Keratinocyte (primary cell): ENCODE results near the gene JDP2. TPM values are rescaled to one million over a fixed set of nuclear protein-coding genes. Genes with fewer than 3 reads are reported as not detected.

Experiments used
- DNase-seq: peaks from one replicate; pipeline ENCODE4 v3.0.0-alpha.2; 2011; ENCODE audit warnings: low read depth, missing footprints, low spot score
- FAIRE-seq: peaks from 2 replicates; lab custom pipeline; 2011; peaks lifted over from hg19 to GRCh38; lab: Jason Lieb, UNC
- H2AFZ ChIP-seq: 2 replicates; pipeline ENCODE4 v1.6.0; 2012; ENCODE audit warnings: low read length, control low read depth, inconsistent platforms; ENCODE audit not compliant: control insufficient read depth
- H3K27ac ChIP-seq: 2 replicates; pipeline ENCODE4 v1.5.1; 2011; ENCODE audit warnings: low read length; ENCODE audit not compliant: control insufficient read depth, insufficient read depth
- H3K27me3 ChIP-seq: 3 replicates; pipeline ENCODE4 v1.6.0; 2011; ENCODE audit warnings: low read length; ENCODE audit not compliant: control insufficient read depth, insufficient read depth; ENCODE audit errors: extremely low read depth
- H3K36me3 ChIP-seq, 2 experiments: 2 replicates in 1 of 2; 3 replicates in 1 of 2; pipeline ENCODE4 v1.5.1; 2011; ENCODE audit warnings: low read length in 2 of 2, mild to moderate bottlenecking in 1 of 2; ENCODE audit not compliant: control insufficient read depth in 2 of 2, insufficient read depth in 2 of 2; ENCODE audit errors: extremely low read depth in 1 of 2
- H3K4me1 ChIP-seq: 3 replicates; pipeline ENCODE4 v1.5.1; 2011; ENCODE audit warnings: low read length; ENCODE audit not compliant: control insufficient read depth, insufficient read depth; ENCODE audit errors: extremely low read depth
- H3K4me2 ChIP-seq: 3 replicates; pipeline ENCODE4 v1.6.0; 2011; ENCODE audit warnings: low read depth, low read length; ENCODE audit not compliant: control insufficient read depth, insufficient read depth; ENCODE audit errors: extremely low read depth
- H3K4me3 ChIP-seq, 3 experiments: fragments of 200-600 bp in 1 of 3; sonication (generic) in 1 of 3; 2 replicates in 2 of 3; 3 replicates in 1 of 3; pipeline ENCODE4 v1.5.1; 2011 to 2016; ENCODE audit warnings: low read length in 3 of 3, mild to moderate bottlenecking in 3 of 3, control low read depth in 2 of 3, inconsistent platforms in 1 of 3, low read depth in 1 of 3, mixed read lengths in 1 of 3, mixed run types in 1 of 3, moderate library complexity in 1 of 3; ENCODE audit not compliant: control insufficient read depth in 2 of 3, insufficient read depth in 2 of 3; ENCODE audit errors: extremely low read depth in 1 of 3
- H3K79me2 ChIP-seq: 2 replicates; pipeline ENCODE4 v1.6.0; 2012; ENCODE audit warnings: low read length; ENCODE audit not compliant: control insufficient read depth, insufficient read depth
- H3K9ac ChIP-seq: 3 replicates; pipeline ENCODE4 v1.6.0; 2011; ENCODE audit warnings: low read length; ENCODE audit not compliant: control insufficient read depth, insufficient read depth; ENCODE audit errors: extremely low read depth
- H3K9me1 ChIP-seq: 3 replicates; pipeline ENCODE4 v1.6.0; 2011; ENCODE audit warnings: low read length; ENCODE audit not compliant: control insufficient read depth, insufficient read depth; ENCODE audit errors: extremely low read depth
- H3K9me3 ChIP-seq: 2 replicates; pipeline ENCODE4 v1.5.1; 2012; ENCODE audit warnings: low read depth, low read length; ENCODE audit not compliant: control insufficient read depth
- H4K20me1 ChIP-seq: 3 replicates; pipeline ENCODE4 v1.6.0; 2011; ENCODE audit warnings: low read length; ENCODE audit not compliant: control insufficient read depth, insufficient read depth; ENCODE audit errors: extremely low read depth
- CTCF ChIP-seq, 3 experiments: IDR thresholded peaks in 1 of 3; conservative IDR thresholded peaks in 1 of 3; optimal IDR thresholded peaks in 1 of 3; 2 replicates in 2 of 3; 3 replicates in 1 of 3; pipeline versions ENCODE3 to v1.5.1; 2011; ENCODE audit warnings: low read length in 3 of 3, mild to moderate bottlenecking in 3 of 3, moderate library complexity in 2 of 3, control low read depth in 1 of 3, inconsistent platforms in 1 of 3; ENCODE audit not compliant: insufficient read depth in 2 of 3; ENCODE audit errors: extremely low read depth in 1 of 3
- EZH2 ChIP-seq: IDR thresholded peaks from one replicate; pipeline ENCODE4 v1.6.1; 2012; ENCODE audit warnings: inconsistent platforms, mild to moderate bottlenecking, low read length, moderate library complexity
- dilution Hi-C: fragments of 300-500 bp; cut with MboI; formaldehyde crosslinking; loops from one replicate; pipeline ENCODE4 v1.7.0; 2020; ENCODE audit warnings: low sequenced_read_pairs; ENCODE audit not compliant: extremely low pct_ligation_motif_present
- polyA plus RNA-seq, 5 experiments: library from polyadenylated mRNA; depleted of rRNA in 3 of 5; stranded (reverse) in 3 of 5; stranded (forward) in 1 of 5; unstranded in 1 of 5; fragments of >200 nt; gene quantifications; 1 replicate in 1 of 5; 2 replicates in 3 of 5; 3 replicates in 1 of 5; pipeline versions ENCODE4 v1.2.1 to v1.2.3, GENCODE V29; 2011 to 2012; ENCODE audit warnings: missing spikeins in 2 of 5, low read depth in 1 of 5, low replicate concordance in 1 of 5

Gene JDP2
- polyA plus RNA-seq, 1 donor (not counting 4 experiments of a cell fraction or from before 2014, with no cell fraction given) = 13.5 TPM

GRCh38 chr14:75497191-75497590 lies 69.4 kb downstream of the JDP2 start:
- dilution Hi-C loops = no loop called here
- TF ChIP-seq CTCF (optimal IDR thresholded peaks at IDR 0.05 in 1 of 3, IDR thresholded peaks at IDR 0.05 in 1 of 3, conservative IDR thresholded peaks at IDR 0.05 in 1 of 3; ENCODE audit: extremely low read depth in 1 of 3, insufficient read depth in 2 of 3, low read length in 3 of 3) (no peak), EZH2 (no peak)
- no peak for DNase-seq
- H3K9me3 ChIP-seq = no peaks in the 10 kb centered on the region
- no peaks in the 10 kb centered on the region for H3K4me1 ChIP-seq
- H4K20me1 ChIP-seq = no peaks in the 10 kb centered on the region
- H3K9ac ChIP-seq = no peak overlapping the region
- no peak overlapping the region for H2AFZ ChIP-seq
- no peak overlapping the region for H3K27ac ChIP-seq
- no peak overlapping the region for H3K4me3 ChIP-seq
- FAIRE-seq = no peak
- no peak overlapping the region for H3K4me2 ChIP-seq
- no peaks in the 10 kb centered on the region for H3K79me2 ChIP-seq
- H3K27me3 ChIP-seq = no peaks in the 10 kb centered on the region
- no peaks in the 10 kb centered on the region for H3K36me3 ChIP-seq
- no peaks in the 10 kb centered on the region for H3K9me1 ChIP-seq

- Histone ChIP-seq H3K36me3 (no peaks in the 10 kb centered on the region), H4K20me1 (no peaks in the 10 kb centered on the region), H3K27ac (no peak overlapping the region), H3K27me3 (no peaks in the 10 kb centered on the region), H3K4me3 (no peak overlapping the region), H3K79me2 (no peaks in the 10 kb centered on the region), H3K9me1 (no peaks in the 10 kb centered on the region), H3K9ac (no peak overlapping the region), H3K4me1 (no peaks in the 10 kb centered on the region), H3K9me3 (no peaks in the 10 kb centered on the region), H2AFZ (no peak overlapping the region), H3K4me2 (no peak overlapping the region)
- DNase-seq (no peak), FAIRE-seq (no peak)
- dilution Hi-C loops = no loop called here
- TF ChIP-seq EZH2 = no peak
- no peak for TF ChIP-seq CTCF (optimal IDR thresholded peaks at IDR 0.05 in 1 of 3, IDR thresholded peaks at IDR 0.05 in 1 of 3, conservative IDR thresholded peaks at IDR 0.05 in 1 of 3; ENCODE audit: extremely low read depth in 1 of 3, insufficient read depth in 2 of 3, low read length in 3 of 3)
Observed at GRCh38 chr14:75497701-75498100, 69.9 kb downstream of the JDP2 start.
